Thymus (tissue), 11 donors: ENCODE data around the gene ID3. TPM values are rescaled to one million over a fixed set of nuclear protein-coding genes. Genes with fewer than 3 reads are reported as not detected.

Source experiments
- DNase-seq, 9 donors: peaks; one replicate each; pipeline ENCODE4 v3.0.0-alpha.2; 2013; ENCODE audit warnings: low spot score in 9 of 9, low read depth in 6 of 9, missing footprints in 1 of 9
- H3K27ac ChIP-seq, 2 donors: one replicate each; pipeline ENCODE4 v1.5.1; 2013; ENCODE audit warnings: control low read depth in 1 of 2, low read depth in 1 of 2, low read length in 1 of 2, mild to moderate bottlenecking in 1 of 2, moderate library complexity in 1 of 2
- H3K27me3 ChIP-seq, 2 donors: one replicate each; pipeline ENCODE4 v1.5.1; 2013; ENCODE audit warnings: low read length in 1 of 2; ENCODE audit not compliant: control insufficient read depth in 2 of 2, insufficient read depth in 1 of 2
- H3K36me3 ChIP-seq, 2 donors: one replicate each; pipeline ENCODE4 v1.5.1; 2013; ENCODE audit warnings: low read length in 1 of 2, mild to moderate bottlenecking in 1 of 2, moderate library complexity in 1 of 2; ENCODE audit not compliant: control insufficient read depth in 2 of 2, insufficient read depth in 2 of 2
- H3K4me1 ChIP-seq, 2 donors: one replicate each; pipeline ENCODE4 v1.5.1; 2013; ENCODE audit warnings: low read length in 2 of 2; ENCODE audit not compliant: control insufficient read depth in 2 of 2, insufficient read depth in 2 of 2
- H3K4me3 ChIP-seq, 2 donors: one replicate each; pipeline ENCODE4 v1.5.1; 2013; ENCODE audit warnings: low read length in 2 of 2, control low read depth in 1 of 2, mild to moderate bottlenecking in 1 of 2
- H3K9me3 ChIP-seq, 2 donors: one replicate each; pipeline ENCODE4 v1.5.1; 2013; ENCODE audit warnings: low read length in 1 of 2, mild to moderate bottlenecking in 1 of 2; ENCODE audit not compliant: control insufficient read depth in 2 of 2, insufficient read depth in 1 of 2
- WGBS: extraction: QIAGEN DNeasy Blood & Tissue Kit; methylation state at CpG from one replicate; pipeline ENCODE4 v1.1.7; 2013; 5-methylcytosine and 5-hydroxymethylcytosine counted together
- polyA plus RNA-seq: library from polyadenylated mRNA; stranded (reverse); fragments of 200-250 nt; gene quantifications from one replicate; pipeline ENCODE4 v1.2.3, GENCODE V29; 2013
- total RNA-seq: library from RNA; stranded (reverse); fragments of 120-200 nt; gene quantifications from one replicate; pipeline ENCODE4 v1.2.4, GENCODE V29; 2013
- donor health status: healthy.

ID3 gene
- total and polyA plus RNA-seq, 2 donors = 131 to 255 TPM

GRCh38 chr1:23515905-23516304, 43.4 kb downstream of the ID3 start:
- H3K9me3 ChIP-seq = no peaks in the 10 kb centered on the region
- H3K4me1 ChIP-seq = no peaks in the 10 kb centered on the region
- 98% methylated on average over 4 of the region's 4 CpGs for WGBS
- H3K36me3 ChIP-seq = peaks cover 77 to 94% of the 10 kb centered on the region in 2 donors
- no peak overlapping the region for H3K4me3 ChIP-seq
- no peaks in the 10 kb centered on the region for H3K27me3 ChIP-seq
- no peak overlapping the region for H3K27ac ChIP-seq
- no peak for DNase-seq

- 95% methylated on average over 3 of the region's 3 CpGs for WGBS
- Histone ChIP-seq H3K4me1 (no peaks in the 10 kb centered on the region), H3K4me3 (no peak overlapping the region), H3K9me3 (no peaks in the 10 kb centered on the region), H3K27me3 (no peaks in the 10 kb centered on the region), H3K36me3 (peaks cover 92 to 95% of the 10 kb centered on the region in 2 donors), H3K27ac (no peak overlapping the region)
- no peak for DNase-seq
Measured at GRCh38 chr1:23514111-23514679, 45.1 kb downstream of the ID3 start.

DNA sequence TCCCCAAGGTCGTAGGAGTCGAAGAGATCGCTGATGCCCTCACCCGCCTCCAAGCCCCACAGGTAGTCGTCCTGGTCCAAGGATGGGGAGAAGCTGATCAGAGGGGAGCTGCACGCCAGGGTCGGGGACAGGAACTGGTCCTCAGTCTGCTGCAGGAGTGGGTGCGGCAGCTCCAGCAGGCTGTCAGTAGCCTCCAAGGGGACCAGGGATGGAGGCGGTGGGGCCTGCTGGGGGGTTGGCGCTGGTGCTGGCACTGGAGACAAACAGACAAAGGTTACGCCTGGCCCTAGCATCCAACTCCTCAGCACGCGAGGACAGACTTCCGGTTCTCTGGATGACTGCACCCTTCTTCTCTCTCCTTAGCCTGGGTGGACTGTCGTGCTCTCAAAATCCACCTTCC, 49.4 kb downstream of the ID3 start:
- H3K36me3 ChIP-seq = peaks cover 88 to 97% of the 10 kb centered on the region in 2 donors
- H3K4me3 ChIP-seq = no peak overlapping the region
- no peaks in the 10 kb centered on the region for H3K27me3 ChIP-seq
- no peaks in the 10 kb centered on the region for H3K9me3 ChIP-seq
- 98% methylated on average over 15 of the region's 15 CpGs for WGBS
- H3K4me1 ChIP-seq = no peaks in the 10 kb centered on the region
- H3K27ac ChIP-seq = no peak overlapping the region
- DNase-seq = no peak

Other genes with a start within 250 kb of the ID3 start
- gene HNRNPR, start 215.2 kb downstream of the ID3 start, total RNA-seq = 168 TPM
- gene HNRNPR, start 215.2 kb downstream of the ID3 start, polyA plus RNA-seq = 119 TPM
- 11.4 TPM for gene ZNF436, start 189.7 kb downstream of the ID3 start, total RNA-seq
- 6.6 TPM for gene ZNF436, start 189.7 kb downstream of the ID3 start, polyA plus RNA-seq
- gene TCEA3, start 134.8 kb downstream of the ID3 start, total RNA-seq = 3.0 TPM
- 5.5 TPM for gene TCEA3, start 134.8 kb downstream of the ID3 start, polyA plus RNA-seq
- 4.1 TPM for gene ASAP3, start 75.3 kb downstream of the ID3 start, total RNA-seq
- gene ASAP3, start 75.3 kb downstream of the ID3 start, polyA plus RNA-seq = 10.4 TPM
- 28.8 TPM for gene E2F2, start 28.3 kb downstream of the ID3 start, total RNA-seq
- gene E2F2, start 28.3 kb downstream of the ID3 start, polyA plus RNA-seq = 2.0 TPM
- gene RPL11, start 132.3 kb upstream of the ID3 start, total RNA-seq = 3,178 TPM
- gene RPL11, start 132.3 kb upstream of the ID3 start, polyA plus RNA-seq = 4,395 TPM
- gene ELOA, start 184.0 kb upstream of the ID3 start, total RNA-seq = 22.1 TPM
- 16.5 TPM for gene ELOA, start 184.0 kb upstream of the ID3 start, polyA plus RNA-seq
- 118 TPM for gene PITHD1, start 218.9 kb upstream of the ID3 start, total RNA-seq
- gene PITHD1, start 218.9 kb upstream of the ID3 start, polyA plus RNA-seq = 89.1 TPM
- 47.2 TPM for gene LYPLA2, start 231.6 kb upstream of the ID3 start, total RNA-seq
- 57.7 TPM for gene LYPLA2, start 231.6 kb upstream of the ID3 start, polyA plus RNA-seq
- 22.1 TPM for gene GALE, start 241.3 kb upstream of the ID3 start, total RNA-seq
- gene GALE, start 241.3 kb upstream of the ID3 start, polyA plus RNA-seq = 22.6 TPM